Measurements from ENCODE around the gene NPIPA5.
"Not testable (repeated sequence)": the region's sequence is repeated elsewhere in the genome, so short reads cannot be mapped to it uniquely, and the experiment has no call there.

NPIPA5 gene

DNA sequence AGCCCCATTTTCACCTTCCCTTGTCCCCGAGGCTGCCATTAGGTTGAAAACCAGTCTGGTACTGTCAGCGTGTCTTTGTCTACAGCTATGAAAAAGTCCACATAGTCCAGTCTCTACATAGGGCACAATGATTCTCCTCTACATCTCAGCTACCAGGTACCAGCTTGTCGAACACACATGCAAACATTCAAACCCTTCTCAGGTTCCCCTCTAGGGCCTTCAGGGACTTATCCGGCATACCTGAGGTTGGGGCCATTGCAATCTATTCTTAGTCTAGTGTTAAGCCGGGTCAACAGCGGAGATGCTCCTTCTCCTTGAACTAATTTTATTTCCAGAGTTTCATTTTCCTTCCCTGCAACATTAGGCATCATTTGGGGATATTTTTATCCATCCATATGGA is 54.7 kb downstream of the NPIPA5 start:
- in situ Hi-C loops (cut with HindIII; ENCODE audit: low pct_ligation_motif_present, low pct_unique_long_range_greater_than_20kb, low sequenced_read_pairs); DNase-seq: not testable (repeated sequence)

DNA sequence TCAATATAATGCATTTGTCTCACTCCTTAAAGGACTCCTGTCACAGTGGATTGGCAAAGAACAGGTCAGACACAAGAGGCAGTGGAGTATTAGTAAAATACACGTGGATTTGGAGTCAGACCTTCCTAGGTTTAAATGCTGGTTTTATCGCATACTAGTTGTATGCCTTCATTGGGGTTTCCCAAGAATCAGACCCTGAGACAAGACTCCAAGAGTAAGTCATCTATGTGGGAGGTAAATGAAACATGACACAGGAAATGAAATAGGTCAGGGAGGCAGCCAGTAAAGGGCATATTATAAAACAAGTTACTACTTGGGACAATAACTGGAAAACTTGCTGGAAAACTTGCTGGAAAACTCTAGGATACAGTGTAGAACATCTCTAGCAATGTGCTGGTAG is 56.9 kb downstream of the NPIPA5 start:
- in situ Hi-C loops (cut with HindIII; ENCODE audit: low pct_ligation_motif_present, low pct_unique_long_range_greater_than_20kb, low sequenced_read_pairs); DNase-seq: not testable (repeated sequence)

DNA sequence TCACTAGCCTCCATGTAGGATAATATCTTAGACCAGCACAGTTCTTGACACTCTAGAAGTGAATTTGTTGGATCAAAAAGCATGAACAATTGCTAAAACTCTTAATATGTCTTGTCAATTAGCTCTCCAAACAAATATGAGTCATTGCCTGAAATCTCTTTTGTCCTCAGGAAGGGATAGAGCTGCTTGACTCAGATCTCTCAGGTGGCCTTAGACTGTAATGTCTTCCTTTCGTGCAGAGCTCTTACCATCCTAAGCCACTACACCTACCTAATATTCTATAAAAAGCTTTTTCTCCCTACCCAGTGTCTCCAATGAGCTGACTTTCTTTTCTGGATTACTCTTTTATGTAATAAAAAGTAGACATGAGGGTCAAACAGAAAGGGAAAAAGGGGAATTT is 63.5 kb downstream of the NPIPA5 start:
- in situ Hi-C loops (cut with HindIII; ENCODE audit: low pct_ligation_motif_present, low pct_unique_long_range_greater_than_20kb, low sequenced_read_pairs); DNase-seq: not testable (repeated sequence)

Measured in ACHN (cell line).